Stimulated activated CD8-positive, alpha-beta memory T cell treated with anti-CD3 and anti-CD28 coated beads, Interleukin-12 subunit alpha, Interleukin-12 subunit beta, amount 100 ng/mL, for 4 hours (primary cell): ENCODE measurements around the gene ALLC.
"Not testable (repeated sequence)": the region's sequence is repeated elsewhere in the genome, so short reads cannot be mapped to it uniquely, and the experiment has no call there.

Experiments
- DNase-seq: peaks from one replicate; pipeline ENCODE4 v3.0.0-alpha.2; 2020; ENCODE audit warnings: low read depth

Gene ALLC

DNA sequence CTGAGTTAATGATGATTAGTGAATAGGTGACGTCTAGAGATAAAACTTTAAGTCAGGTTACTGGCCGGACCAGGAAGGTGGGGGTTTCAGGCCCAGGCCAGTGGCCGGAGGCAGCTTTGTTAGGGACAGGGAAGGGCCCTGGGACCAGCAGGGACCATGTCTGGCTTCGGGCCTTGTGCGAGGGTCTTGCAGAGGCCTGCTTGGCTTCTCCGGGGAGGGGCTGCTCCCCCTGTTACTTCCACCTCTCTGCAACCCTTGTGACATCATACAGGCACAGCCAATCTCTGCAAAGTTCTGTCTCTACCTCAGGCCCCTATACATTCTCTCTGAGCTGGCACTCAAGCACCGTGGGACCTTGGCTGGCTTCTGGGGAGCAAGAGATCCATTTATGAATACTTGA is at the start of gene ALLC:
TSS of gene ALLC (plus strand) at position 320 of the 400 bp plus-strand sequence. CDS start 12,958 bp downstream, outside the sequence.
- no peak for DNase-seq

GRCh38 chr2:3608373-3609278 is 49.4 kb upstream of the ALLC start:
- DNase-seq, result no peak

- DNase-seq, result not testable (repeated sequence)
Measured at GRCh38 chr2:3609279-3609673, 48.7 kb upstream of the ALLC start.

- no peak for DNase-seq
Measured at GRCh38 chr2:3610415-3610814, 47.6 kb upstream of the ALLC start.

- DNase-seq, result no peak
Measured at GRCh38 chr2:3610881-3611505, 47.0 kb upstream of the ALLC start.

GRCh38 chr2:3611589-3611988 is 46.4 kb upstream of the ALLC start:
- no peak for DNase-seq

DNA sequence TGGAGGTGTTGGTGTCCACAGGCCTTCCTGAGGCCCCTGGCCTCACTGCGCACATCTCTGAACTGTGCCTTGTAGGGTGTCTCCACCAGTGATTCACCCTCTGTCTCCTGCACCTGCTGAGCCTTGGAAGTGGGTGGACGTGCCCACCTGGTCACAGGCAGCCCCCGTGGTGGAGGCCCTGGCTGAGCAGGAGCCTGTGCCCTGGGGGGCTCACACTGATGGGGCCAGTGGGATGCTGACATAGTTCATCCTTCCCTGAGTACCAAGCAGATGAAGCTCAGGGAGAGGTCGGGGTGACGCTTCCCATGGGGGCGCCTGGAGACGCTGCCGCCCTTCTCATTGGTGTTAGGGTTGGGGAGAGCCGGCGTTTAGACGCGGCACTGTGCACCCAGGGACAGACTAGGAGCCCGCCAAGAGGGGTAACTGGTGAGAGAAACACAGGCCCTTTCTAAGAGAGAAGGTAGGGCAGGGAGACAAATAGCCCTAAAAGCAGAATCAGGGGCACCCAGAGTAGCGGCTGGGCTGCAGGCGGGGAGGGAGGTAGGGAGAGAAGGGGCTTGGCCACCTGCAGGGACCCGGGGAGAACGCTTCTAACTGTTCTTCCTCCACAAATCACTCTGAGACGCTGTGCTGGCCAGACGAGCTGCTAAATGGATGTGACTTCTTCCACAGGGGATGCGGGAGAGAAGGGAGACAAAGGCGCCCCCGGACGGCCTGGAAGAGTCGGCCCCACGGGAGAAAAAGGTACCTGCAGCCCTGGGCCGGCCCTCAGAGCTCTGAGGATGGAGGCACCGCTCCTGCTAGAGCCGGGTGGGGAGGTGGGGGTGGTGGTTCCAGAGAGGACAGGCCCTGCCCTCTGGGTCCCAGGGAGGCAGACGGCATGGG is 45.1 kb upstream of the ALLC start:
- no peak for DNase-seq

GRCh38 chr2:3613524-3613905 is 44.5 kb upstream of the ALLC start:
- no peak for DNase-seq

DNA sequence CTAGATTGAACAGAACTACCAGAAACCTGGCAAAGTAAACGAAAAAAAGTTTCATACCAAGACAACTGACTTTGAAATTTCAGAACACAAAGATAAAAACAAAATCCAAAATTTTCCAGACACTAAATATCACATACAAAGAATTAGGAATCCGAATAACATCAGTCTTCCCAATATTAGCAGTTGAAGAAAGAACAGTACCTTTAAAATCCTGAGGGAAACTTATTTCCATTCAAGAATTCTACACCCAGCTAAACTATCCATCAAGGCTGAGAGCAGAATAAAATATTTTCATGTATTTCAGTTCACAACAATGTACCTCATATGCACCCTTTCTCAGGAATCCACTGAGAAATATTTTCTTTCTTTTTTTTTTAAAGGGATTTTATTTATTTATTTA is 43.3 kb upstream of the ALLC start:
- not testable (repeated sequence) for DNase-seq

DNA sequence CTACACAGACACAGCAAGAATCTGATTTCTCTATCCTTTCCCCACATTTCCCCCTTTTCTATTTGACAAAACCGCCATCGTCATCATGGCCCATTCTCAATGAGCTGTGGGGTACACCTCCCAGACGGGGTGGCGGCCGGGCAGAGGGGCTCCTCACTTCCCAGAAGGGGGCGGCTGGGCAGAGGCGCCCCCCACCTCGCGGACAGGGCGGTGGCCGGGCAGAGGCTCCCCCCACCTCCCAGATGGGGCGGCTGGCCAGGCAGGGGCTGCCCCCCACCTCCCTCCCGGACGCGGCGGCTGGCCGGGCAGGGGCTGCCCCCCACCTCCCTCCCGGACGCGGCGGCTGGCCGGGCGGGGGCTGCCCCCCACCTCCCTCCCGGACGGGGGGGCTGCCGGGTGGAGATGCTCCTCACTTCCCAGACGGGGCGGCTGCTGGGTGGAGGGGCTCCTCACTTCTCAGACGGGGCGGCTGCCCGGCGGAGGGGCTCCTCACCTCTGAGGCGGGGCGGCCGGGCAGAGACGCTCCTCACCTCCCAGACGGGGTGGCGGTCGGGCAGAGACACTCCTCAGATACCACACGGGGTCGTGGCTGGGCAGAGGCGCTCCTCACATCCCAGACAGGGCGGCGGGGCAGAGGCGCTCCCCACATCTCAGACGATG is 42.3 kb upstream of the ALLC start:
- DNase-seq, result not testable (repeated sequence)

- DNase-seq, result not testable (repeated sequence)
Measured at GRCh38 chr2:3616435-3617197, 41.4 kb upstream of the ALLC start.

DNA sequence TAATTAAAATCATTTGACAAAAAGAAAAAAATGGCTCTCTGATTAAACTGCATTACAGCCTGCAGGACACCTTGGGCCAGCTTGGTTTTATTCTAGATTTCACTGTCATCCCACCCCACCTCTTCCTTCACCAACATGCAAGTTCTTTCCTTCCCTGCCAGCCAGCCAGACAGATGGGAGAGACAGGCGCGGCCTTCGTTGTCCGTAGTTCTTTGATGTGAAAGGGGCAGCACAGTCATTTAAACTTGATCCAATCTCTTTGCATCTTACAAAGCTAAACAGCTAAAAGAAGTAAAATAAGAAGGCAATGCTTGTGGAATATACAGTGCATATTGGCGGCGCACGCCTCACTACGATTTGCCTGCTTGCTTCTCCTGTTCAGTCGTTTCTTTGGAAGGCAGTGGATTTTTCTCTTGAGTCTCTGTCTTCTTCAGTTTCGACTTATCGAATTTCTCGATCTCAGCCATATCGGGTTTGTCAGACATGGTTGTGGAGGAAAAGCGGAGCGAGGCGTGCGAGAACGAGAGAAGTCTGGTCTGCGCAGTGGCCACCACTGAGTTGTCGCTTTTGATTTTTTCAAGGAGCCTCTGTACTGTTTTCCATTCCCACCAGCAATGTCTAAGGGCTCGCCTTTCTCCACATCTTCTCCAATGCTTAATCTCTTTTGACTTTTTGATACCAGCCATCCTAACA is 40.7 kb upstream of the ALLC start:
- no peak for DNase-seq

DNA sequence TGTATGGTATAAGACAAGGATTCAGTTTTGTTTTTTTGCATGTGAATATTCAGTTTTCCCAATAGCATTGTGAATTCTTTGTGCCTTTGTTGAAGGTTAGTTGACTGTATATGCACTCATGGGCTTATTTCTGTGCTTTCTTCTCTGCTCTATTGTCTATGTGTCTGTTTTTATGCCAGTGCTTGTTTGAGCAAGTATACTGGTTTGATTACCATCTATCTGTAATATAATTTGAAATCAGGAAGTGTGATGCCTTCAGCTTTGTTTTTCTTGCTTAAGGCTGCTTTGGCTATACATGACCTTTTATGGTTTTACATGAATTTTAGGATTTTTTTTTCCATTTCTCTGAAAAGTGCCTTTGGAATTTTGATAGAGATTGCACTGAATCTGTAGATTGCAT is 39.6 kb upstream of the ALLC start:
- DNase-seq, result no peak

GRCh38 chr2:3619033-3619432 is 39.0 kb upstream of the ALLC start:
- DNase-seq, result no peak

DNA sequence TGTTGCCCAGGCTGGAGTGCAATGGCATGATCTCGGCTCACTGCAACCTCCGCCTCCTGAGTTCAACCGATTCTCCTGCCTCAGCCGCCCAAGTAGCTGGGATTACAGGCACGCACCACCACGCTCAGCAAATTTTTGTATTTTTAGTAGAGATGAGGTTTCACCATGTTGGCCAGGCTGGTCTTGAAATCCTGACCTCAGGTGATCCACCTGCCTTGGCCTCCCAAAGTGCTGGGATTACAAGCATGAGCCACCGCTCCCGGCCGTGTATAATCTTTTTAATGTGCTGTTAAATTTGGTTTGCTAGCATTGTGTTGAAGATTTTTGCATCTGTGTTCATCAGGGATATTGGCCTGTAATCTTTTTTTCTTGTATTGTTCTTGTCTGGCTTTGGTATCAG is 38.3 kb upstream of the ALLC start:
- not testable (repeated sequence) for DNase-seq

- no peak for DNase-seq
Measured at GRCh38 chr2:3620834-3621233, 37.2 kb upstream of the ALLC start.

GRCh38 chr2:3622967-3623366 is 35.0 kb upstream of the ALLC start:
- DNase-seq, result no peak

GRCh38 chr2:3624059-3624794 is 33.8 kb upstream of the ALLC start:
- DNase-seq, result no peak

GRCh38 chr2:3625186-3625585 is 32.8 kb upstream of the ALLC start:
- DNase-seq, result no peak
